ENCODE results near the gene SIRT1.

DNA sequence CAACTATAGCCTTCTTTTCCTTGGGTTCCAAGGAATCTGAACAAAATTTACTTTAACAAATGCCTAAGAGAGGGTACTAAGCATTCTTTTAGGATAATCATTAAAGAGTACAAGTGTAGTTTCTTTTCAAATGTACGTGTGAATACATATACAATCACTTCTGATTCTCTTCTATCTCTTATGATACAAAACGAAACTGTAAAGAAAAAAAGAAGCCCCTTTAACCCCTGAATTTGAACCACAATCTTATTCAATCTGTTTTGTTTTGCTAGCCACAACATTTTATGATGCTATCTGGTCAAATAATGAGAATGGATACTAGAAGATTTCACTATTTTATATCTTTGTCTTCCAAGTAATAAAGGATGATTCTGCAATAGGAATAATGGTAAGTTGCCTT is 48.7 kb downstream of the SIRT1 start:
- TF ChIP-seq ZNF274 (IDR thresholded peaks at IDR 0.05; ENCODE audit: low read depth, low read length) = no peak
- TF ChIP-seq, protein P1, sequence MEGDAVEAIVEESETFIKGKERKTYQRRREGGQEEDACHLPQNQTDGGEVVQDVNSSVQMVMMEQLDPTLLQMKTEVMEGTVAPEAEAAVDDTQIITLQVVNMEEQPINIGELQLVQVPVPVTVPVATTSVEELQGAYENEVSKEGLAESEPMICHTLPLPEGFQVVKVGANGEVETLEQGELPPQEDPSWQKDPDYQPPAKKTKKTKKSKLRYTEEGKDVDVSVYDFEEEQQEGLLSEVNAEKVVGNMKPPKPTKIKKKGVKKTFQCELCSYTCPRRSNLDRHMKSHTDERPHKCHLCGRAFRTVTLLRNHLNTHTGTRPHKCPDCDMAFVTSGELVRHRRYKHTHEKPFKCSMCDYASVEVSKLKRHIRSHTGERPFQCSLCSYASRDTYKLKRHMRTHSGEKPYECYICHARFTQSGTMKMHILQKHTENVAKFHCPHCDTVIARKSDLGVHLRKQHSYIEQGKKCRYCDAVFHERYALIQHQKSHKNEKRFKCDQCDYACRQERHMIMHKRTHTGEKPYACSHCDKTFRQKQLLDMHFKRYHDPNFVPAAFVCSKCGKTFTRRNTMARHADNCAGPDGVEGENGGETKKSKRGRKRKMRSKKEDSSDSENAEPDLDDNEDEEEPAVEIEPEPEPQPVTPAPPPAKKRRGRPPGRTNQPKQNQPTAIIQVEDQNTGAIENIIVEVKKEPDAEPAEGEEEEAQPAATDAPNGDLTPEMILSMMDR (IDR thresholded peaks at IDR 0.05 in 2 of 3, conservative IDR thresholded peaks at IDR 0.05 in 1 of 3; ENCODE audit: borderline replicate concordance in 1 of 3, insufficient read depth in 1 of 3, low read depth in 2 of 3, low read length in 2 of 3) = no peak
- TF ChIP-seq EZH2 (IDR thresholded peaks at IDR 0.05) = no peak
- no peak for TF ChIP-seq YY1 (IDR thresholded peaks at IDR 0.05; ENCODE audit: extremely low read depth, insufficient replicate concordance, low read depth, low read length)
- TF ChIP-seq SRF (IDR thresholded peaks at IDR 0.05; ENCODE audit: low read depth) = no peak
- no peak for TF ChIP-seq POLR2A (IDR thresholded peaks at IDR 0.05; ENCODE audit: borderline replicate concordance, extremely low read depth, insufficient read depth, insufficient read length)
- TF ChIP-seq POLR2AphosphoS5 (IDR thresholded peaks at IDR 0.05; ENCODE audit: low read depth, low read length) = no peak
- TF ChIP-seq, protein P2, sequence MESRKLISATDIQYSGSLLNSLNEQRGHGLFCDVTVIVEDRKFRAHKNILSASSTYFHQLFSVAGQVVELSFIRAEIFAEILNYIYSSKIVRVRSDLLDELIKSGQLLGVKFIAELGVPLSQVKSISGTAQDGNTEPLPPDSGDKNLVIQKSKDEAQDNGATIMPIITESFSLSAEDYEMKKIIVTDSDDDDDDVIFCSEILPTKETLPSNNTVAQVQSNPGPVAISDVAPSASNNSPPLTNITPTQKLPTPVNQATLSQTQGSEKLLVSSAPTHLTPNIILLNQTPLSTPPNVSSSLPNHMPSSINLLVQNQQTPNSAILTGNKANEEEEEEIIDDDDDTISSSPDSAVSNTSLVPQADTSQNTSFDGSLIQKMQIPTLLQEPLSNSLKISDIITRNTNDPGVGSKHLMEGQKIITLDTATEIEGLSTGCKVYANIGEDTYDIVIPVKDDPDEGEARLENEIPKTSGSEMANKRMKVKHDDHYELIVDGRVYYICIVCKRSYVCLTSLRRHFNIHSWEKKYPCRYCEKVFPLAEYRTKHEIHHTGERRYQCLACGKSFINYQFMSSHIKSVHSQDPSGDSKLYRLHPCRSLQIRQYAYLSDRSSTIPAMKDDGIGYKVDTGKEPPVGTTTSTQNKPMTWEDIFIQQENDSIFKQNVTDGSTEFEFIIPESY (IDR thresholded peaks at IDR 0.05; ENCODE audit: extremely low read depth, insufficient replicate concordance, low read length) = no peak
- TF ChIP-seq, protein P3, sequence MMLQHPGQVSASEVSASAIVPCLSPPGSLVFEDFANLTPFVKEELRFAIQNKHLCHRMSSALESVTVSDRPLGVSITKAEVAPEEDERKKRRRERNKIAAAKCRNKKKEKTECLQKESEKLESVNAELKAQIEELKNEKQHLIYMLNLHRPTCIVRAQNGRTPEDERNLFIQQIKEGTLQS (IDR thresholded peaks at IDR 0.05) = no peak
- no peak for TF ChIP-seq EGR1 (IDR thresholded peaks at IDR 0.05; ENCODE audit: low read depth)
- no peak for TF ChIP-seq TCF7L2 (IDR thresholded peaks at IDR 0.05; ENCODE audit: borderline replicate concordance, extremely low read depth, insufficient read depth, insufficient read length)

All from HCT116 (cell line).